GM21717 (cell line): ENCODE measurements around the gene GALM.
"Not testable (repeated sequence)": the region's sequence is repeated elsewhere in the genome, so short reads cannot be mapped to it uniquely, and the experiment has no call there.

ENCODE experiments used
- ATAC-seq: cut with Tn5 transposase; IDR thresholded peaks from one replicate; pipeline ENCODE4 v1.9.1; 2021; ENCODE audit warnings: mild to moderate bottlenecking, moderate library complexity; ENCODE audit not compliant: unreplicated experiment

Gene GALM

DNA sequence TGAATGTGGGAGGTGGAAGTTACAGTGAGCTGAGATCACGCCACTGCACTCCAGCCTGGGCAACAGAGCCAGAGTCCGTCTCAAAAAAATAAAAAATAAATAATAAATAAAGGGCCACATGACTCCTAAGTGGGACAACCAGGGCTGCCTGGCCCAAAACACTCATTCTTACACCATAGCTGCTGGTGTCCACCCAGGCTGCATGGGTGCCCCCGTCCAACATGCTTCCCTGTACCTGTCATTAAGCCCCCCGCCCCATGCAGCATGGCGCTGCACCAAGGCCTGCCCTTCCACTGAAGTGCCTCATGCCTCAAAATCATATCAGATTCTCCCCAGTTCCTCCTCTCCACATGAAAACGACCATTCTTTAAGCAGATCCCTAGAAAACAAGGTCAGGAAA lies 10.8 kb downstream of the GALM start:
- no peak for ATAC-seq

GRCh38 chr2:38680868-38681267 lies 15.0 kb downstream of the GALM start:
- ATAC-seq, result not testable (repeated sequence)

DNA sequence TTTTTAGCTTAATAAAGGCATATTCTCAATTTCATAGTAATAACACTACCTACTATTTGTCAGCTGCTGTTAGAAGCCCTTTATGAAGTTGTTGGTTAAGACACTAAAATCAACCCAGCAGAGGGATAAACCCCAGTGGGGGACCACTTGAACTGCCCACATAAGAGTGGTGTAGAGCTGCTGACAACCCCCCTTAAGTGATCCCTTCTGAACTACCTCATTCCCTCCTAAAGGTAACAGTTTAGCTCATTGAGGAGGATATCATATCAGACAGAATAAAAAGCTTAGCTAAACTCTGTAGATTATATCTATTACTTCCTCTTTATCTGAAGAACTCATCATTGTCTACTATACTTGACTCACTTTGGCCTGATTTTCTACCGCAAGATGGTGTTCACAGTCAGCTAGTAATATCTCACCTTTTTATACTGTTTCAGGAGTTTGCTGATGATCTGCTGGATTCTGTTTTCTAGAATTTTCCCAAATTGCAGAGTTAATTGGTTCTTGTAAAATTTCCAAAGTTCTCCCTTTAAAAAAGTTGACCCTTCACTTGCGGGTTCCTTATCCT lies 16.2 kb downstream of the GALM start:
- ATAC-seq, result no peak

GRCh38 chr2:38682620-38683019 lies 16.7 kb downstream of the GALM start:
- ATAC-seq, result not testable (repeated sequence)

- ATAC-seq, result no peak
These were observed 17.9 kb downstream of the GALM start for GRCh38 chr2:38683766-38684165.

- no peak for ATAC-seq
These were observed 19.3 kb downstream of the GALM start for GRCh38 chr2:38685116-38685735.

GRCh38 chr2:38690499-38691420 lies 24.8 kb downstream of the GALM start:
- no peak for ATAC-seq

GRCh38 chr2:38691994-38692393 lies 26.1 kb downstream of the GALM start:
- ATAC-seq, result no peak

DNA sequence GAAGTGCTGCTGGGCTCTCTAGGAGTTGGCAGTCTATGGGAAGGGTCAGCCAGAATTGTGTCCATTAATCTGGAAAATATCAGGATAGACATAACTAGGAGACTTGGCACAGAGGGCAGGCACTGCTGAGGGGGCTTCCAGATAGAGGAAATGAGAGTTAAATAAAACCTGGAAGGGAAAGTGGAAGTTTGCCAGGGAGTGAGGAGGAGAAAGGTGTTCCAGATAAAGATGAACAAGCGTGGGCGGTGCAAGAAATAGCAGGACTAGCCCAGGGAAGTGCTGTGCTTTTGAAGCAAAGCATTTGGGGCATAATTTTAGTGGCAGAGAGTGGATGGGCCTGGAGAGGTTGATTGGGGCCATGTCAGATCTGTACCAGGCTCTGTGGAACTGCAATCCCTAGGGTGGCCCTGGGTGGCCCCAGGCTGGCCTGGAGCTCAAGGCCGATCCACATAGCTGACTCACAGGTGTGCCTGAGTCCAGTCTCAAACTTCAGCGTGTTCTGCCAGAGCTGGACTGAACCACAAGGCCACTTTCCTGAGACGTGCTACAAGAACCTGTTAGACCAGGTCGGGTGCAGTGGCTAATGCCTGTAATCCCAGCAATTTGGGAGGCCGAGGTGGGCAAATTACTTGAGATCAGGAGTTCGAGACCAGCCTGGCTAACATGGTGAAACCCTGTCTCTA lies 26.9 kb downstream of the GALM start:
- ATAC-seq, result no peak

DNA sequence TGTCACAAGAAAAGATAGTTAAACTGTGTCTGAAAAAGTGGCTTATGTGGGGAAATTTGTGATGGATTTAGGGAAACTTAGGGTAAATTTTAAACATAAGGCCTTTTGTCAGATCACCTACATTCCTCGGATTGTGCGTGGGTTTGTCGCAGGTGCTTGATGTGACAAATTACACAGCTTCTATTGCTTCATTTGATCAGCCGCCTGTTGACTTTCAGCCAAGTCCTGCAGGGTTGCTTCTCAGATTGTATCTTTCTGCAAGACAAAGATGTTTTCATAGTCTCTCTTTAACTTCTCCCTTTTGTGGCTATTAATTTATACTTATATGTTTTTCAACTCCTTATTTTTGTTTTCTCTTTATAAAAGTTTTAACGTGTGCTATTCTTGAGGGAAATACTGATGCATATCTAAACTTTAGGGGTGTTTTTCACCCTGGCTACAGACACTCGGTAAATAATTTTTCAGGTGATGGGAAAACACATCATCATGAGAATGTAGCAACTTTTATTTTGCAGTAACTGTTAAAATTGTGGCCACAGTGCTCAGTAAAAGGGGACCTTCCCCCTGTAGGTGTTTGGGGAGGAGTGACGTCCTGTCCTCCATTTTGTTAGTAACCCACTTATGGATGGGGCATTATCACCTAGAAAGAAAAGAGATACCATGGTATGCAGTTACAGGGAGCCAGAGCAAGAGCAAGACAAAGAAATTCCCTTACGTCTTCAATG lies 31.4 kb downstream of the GALM start:
- ATAC-seq, result no peak

DNA sequence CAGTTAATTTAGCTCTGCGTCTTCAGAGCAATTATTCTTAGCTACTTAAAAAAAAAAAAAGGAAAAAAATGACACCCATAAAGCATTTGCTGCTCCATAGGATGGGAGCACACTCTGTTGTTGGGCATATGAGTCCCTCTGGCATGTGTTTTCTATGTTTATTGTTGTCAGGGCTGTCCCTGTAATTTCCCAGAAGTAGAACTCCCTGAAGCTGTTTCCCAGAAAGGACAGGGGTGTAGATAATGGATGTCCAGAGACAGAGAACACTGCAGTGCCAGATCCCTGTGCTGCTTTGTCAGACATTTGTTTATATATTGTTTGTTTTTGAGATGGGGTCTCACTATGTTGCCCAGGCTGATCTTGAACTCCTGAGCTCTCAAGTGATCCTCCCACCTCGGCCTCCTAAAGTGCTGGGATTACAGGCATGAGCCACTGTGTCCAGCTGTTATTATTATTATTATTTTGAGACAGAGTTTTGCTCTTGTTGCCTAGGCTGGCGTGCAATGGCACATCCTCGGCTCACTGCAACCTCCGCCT lies 32.6 kb downstream of the GALM start:
- no peak for ATAC-seq

- ATAC-seq, result no peak
These were observed 34.3 kb downstream of the GALM start for GRCh38 chr2:38700113-38700785.

DNA sequence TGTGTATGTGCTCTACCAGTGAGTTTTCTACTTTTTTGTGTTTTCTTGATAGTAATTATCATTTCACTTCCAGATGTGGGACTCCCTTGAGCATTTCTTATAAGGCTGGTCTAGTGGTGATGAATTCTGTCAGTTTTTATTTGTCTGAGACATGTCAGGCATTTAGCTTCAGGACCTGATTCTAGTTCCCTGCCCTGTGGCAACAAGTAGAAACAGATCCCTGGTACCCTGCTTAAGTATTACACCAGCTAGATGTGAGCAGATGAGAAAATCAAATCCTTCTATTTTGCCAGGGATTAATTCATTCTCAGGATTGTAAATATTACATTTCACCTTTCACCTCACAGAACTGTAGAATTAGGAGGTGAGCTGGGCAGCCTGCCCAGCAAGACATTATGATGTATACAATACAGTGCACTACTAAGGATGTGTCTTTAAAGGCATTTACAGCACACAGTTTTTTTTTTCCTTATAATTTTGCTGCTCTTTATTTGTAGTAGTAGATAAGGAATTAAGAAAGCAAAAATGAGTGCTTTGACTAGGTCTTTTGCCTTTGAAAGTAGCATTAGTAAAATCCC lies 35.1 kb downstream of the GALM start:
- no peak for ATAC-seq

GRCh38 chr2:38701542-38701941 lies 35.6 kb downstream of the GALM start:
- ATAC-seq, result no peak

DNA sequence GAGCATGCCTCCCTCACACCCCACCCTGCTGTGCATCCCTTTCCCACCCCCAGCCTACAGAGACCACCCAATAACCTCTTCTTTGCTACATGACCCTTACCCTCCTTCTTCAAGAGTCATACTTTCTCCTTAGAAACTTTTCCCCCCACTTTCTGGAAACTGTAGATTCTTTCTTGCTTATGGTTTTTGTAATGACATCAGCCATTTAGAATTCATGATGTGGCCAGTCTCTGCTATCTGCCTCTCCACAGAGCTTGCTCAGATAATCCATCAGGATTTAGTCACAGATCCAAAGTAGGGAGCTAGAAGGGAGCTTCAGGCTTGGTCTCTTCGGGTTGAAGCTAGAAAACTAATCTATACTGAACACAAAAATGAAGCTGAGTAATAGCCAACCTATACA lies 36.5 kb downstream of the GALM start:
- no peak for ATAC-seq

- ATAC-seq, result not testable (repeated sequence)
These were observed 37.4 kb downstream of the GALM start for GRCh38 chr2:38703336-38703735.

DNA sequence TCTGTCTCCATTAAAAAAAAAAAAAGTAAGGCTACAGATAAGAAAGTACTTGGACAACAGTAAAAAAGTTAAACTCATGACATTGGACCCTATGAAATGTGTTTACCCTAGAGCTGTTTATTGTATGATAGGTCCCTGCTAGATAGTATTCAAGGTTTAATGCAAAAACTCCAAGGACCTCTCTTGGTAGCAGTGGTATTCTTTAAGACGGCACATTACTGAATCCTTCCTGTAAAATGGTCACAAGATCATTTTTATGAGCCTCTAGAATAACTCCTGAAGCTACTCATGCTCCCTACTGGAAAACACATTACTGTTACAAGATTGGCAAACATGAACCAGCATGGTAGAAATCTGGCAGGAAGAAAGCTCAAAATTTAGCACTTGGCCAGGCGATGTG lies 38.8 kb downstream of the GALM start:
- no peak for ATAC-seq

DNA sequence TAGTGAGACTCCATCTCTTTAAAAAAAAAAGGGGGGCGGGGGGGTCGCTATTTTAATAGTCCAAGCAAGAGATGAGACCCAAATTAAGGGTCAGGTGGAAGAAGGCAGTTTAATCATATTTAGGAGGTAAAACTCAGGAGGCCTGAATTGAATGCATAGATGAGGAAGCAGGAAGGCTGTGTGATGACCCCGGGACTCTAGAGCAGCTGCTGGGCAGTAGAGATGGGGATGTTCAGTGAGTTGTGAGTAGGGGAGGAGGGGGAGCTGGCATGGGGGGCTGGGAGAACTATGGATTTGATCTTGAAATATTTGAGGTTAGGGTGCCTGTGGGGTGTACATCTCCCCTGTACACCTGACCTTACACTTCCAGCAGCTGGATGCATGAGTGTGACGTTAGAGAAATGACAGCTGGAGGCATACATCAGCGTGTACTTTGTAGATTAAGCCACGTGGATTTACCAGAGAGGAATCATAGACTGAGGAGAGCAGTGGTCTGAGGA lies 41.0 kb downstream of the GALM start:
- no peak for ATAC-seq

GRCh38 chr2:38708491-38708890 lies 42.6 kb downstream of the GALM start:
- ATAC-seq, result not testable (repeated sequence)
